PC-3 (cell line): Measurements from ENCODE around the gene DNAJC4.

Source experiments
- EZH2 ChIP-seq: fragments of 300-600 bp; sonication (generic); IDR thresholded peaks from one replicate; pipeline ENCODE4 v1.6.1; 2017; ENCODE audit warnings: antibody characterized with exemption, mild to moderate bottlenecking, low read length; ENCODE audit not compliant: unreplicated experiment
- EZH2phosphoT487 ChIP-seq: fragments of 300-600 bp; sonication (generic); IDR thresholded peaks from 2 replicates; pipeline ENCODE4 v1.6.1; 2018; ENCODE audit warnings: mild to moderate bottlenecking, antibody characterized with exemption, low read length, borderline replicate concordance
- TF ChIP-seq, protein P1 (sequence below): fragments of 300-600 bp; sonication (generic); conservative IDR thresholded peaks from 2 replicates; pipeline ENCODE4 v1.5.1; 2017; ENCODE audit warnings: antibody characterized with exemption, low read depth, mild to moderate bottlenecking, low read length

DNA sequence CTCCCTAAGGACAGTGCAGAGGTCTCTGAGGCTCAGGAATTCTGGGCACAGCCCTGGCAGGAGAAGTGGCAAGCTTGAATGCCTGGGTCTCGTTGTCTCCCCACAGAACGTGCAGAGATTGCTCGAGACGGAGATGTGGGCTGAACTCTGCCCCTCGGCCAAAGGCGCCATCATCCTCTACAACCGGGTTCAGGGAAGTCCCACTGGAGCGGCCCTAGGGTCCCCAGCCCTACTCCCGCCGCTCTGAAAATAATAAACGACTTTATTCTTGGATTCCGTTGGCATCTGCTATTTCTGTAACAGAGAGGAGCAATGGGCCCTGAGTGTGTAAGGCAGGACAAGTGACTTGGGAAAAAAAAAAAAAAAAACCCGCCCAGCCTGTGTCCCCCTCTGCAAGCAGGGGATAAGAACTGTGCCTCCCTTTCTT, 591 bp upstream of the DNAJC4 start:
- TF ChIP-seq, protein P1, sequence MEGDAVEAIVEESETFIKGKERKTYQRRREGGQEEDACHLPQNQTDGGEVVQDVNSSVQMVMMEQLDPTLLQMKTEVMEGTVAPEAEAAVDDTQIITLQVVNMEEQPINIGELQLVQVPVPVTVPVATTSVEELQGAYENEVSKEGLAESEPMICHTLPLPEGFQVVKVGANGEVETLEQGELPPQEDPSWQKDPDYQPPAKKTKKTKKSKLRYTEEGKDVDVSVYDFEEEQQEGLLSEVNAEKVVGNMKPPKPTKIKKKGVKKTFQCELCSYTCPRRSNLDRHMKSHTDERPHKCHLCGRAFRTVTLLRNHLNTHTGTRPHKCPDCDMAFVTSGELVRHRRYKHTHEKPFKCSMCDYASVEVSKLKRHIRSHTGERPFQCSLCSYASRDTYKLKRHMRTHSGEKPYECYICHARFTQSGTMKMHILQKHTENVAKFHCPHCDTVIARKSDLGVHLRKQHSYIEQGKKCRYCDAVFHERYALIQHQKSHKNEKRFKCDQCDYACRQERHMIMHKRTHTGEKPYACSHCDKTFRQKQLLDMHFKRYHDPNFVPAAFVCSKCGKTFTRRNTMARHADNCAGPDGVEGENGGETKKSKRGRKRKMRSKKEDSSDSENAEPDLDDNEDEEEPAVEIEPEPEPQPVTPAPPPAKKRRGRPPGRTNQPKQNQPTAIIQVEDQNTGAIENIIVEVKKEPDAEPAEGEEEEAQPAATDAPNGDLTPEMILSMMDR, result no peak
- TF ChIP-seq EZH2, result no peak
- no peak for TF ChIP-seq EZH2phosphoT487
